ENCODE data around the gene SLC34A1. TPM values are rescaled to one million over a fixed set of nuclear protein-coding genes. Genes with fewer than 3 reads are reported as not detected.
"Not testable (repeated sequence)": the region's sequence is repeated elsewhere in the genome, so short reads cannot be mapped to it uniquely, and the experiment has no call there.

The SLC34A1 gene
- total RNA-seq, 1 donor from 2014 or later = not detected

GRCh38 chr5:177336603-177337494 is 47.4 kb upstream of the SLC34A1 start:
- Mint-ChIP-seq H3K4me3 (ENCODE audit: unreplicated experiment) (no peak overlapping the region), H3K27ac (ENCODE audit: unreplicated experiment) (no peak overlapping the region), H3K36me3 (ENCODE audit: low read depth) (peaks cover 32% of the 10 kb centered on the region), H3K9me3 (ENCODE audit: low read depth) (no peaks in the 10 kb centered on the region), H3K27me3 (ENCODE audit: low read depth) (no peaks in the 10 kb centered on the region), H3K4me1 (ENCODE audit: low read depth) (no peaks in the 10 kb centered on the region)
- no peak for TF ChIP-seq CTCF (IDR thresholded peaks at IDR 0.05)
- DNase-seq (ENCODE audit: low spot score) = no peak

- no peak overlapping the region for H3K27ac Mint-ChIP-seq (ENCODE audit: unreplicated experiment)
- no peaks in the 10 kb centered on the region for H3K4me1 Mint-ChIP-seq (ENCODE audit: low read depth)
- DNase-seq (ENCODE audit: low spot score) = no peak
- H3K4me3 Mint-ChIP-seq (ENCODE audit: unreplicated experiment) = no peak overlapping the region
- no peaks in the 10 kb centered on the region for H3K9me3 Mint-ChIP-seq (ENCODE audit: low read depth)
- no peaks in the 10 kb centered on the region for H3K27me3 Mint-ChIP-seq (ENCODE audit: low read depth)
- TF ChIP-seq CTCF (IDR thresholded peaks at IDR 0.05) = no peak
- H3K36me3 Mint-ChIP-seq (ENCODE audit: low read depth) = peaks cover 27% of the 10 kb centered on the region
These were observed 45.8 kb upstream of the SLC34A1 start for GRCh38 chr5:177338251-177339106.

- Mint-ChIP-seq H3K9me3 (ENCODE audit: low read depth) (no peaks in the 10 kb centered on the region), H3K4me1 (ENCODE audit: low read depth) (no peaks in the 10 kb centered on the region), H3K27ac (ENCODE audit: unreplicated experiment) (no peak overlapping the region), H3K27me3 (ENCODE audit: low read depth) (no peaks in the 10 kb centered on the region), H3K4me3 (ENCODE audit: unreplicated experiment) (no peak overlapping the region), H3K36me3 (ENCODE audit: low read depth) (peaks cover 24% of the 10 kb centered on the region)
- DNase-seq (ENCODE audit: low spot score) = no peak
- no peak for TF ChIP-seq CTCF (IDR thresholded peaks at IDR 0.05)
These were observed 45.1 kb upstream of the SLC34A1 start for GRCh38 chr5:177339107-177339638.

GRCh38 chr5:177343000-177343399 is 41.2 kb upstream of the SLC34A1 start:
- not testable (repeated sequence) for H3K4me3 Mint-ChIP-seq (ENCODE audit: unreplicated experiment); H3K9me3 Mint-ChIP-seq (ENCODE audit: low read depth); H3K27ac Mint-ChIP-seq (ENCODE audit: unreplicated experiment); H3K27me3 Mint-ChIP-seq (ENCODE audit: low read depth); DNase-seq (ENCODE audit: low spot score)
- Mint-ChIP-seq H3K36me3 (ENCODE audit: low read depth) (peaks cover 11% of the 10 kb centered on the region), H3K4me1 (ENCODE audit: low read depth) (peaks cover 11% of the 10 kb centered on the region)

- Mint-ChIP-seq H3K36me3 (ENCODE audit: low read depth) (peaks cover 11% of the 10 kb centered on the region), H3K4me3 (ENCODE audit: unreplicated experiment) (no peak overlapping the region), H3K4me1 (ENCODE audit: low read depth) (peaks cover 11% of the 10 kb centered on the region), H3K27ac (ENCODE audit: unreplicated experiment) (no peak overlapping the region), H3K9me3 (ENCODE audit: low read depth) (no peaks in the 10 kb centered on the region), H3K27me3 (ENCODE audit: low read depth) (no peaks in the 10 kb centered on the region)
- no peak for TF ChIP-seq CTCF (IDR thresholded peaks at IDR 0.05)
- DNase-seq (ENCODE audit: low spot score) = no peak
These were observed 40.5 kb upstream of the SLC34A1 start for GRCh38 chr5:177343777-177344176.

Measured in chondrocyte (in vitro differentiated cells).